Heart left ventricle (tissue), 13 donors: ENCODE results near the gene CREBBP.

Experiments used
- POLR2A ChIP-seq, 2 donors: fragments of 450-650 bp; IDR thresholded peaks; one replicate each; pipeline ENCODE4 v1.6.1; 2017; ENCODE audit warnings: antibody characterized with exemption in 2 of 2, mild to moderate bottlenecking in 2 of 2, moderate library complexity in 2 of 2
- TF ChIP-seq, protein P1 (sequence below), 12 donors: fragments of 200-600 bp; sonication (generic) in 4 of 12; IDR thresholded peaks; one replicate each; pipeline versions ENCODE4 v1.5.0 to v1.8.0; 2018 to 2022; ENCODE audit warnings: antibody characterized with exemption in 12 of 12, mild to moderate bottlenecking in 5 of 12
- donor health status: ischemic (EF 13 %, LVEDD 7.1; RV severe dilation, severe dysfunction).
- donor health status: DM: no; HTN: yes; CAD: no.
- donor health status: DM: no; HTN: no; CAD: no.
- donor health status: ischemic (EF 25% LVEDD 6.9; RV normal size, moderate dysfunction).
- donor health status: ischemic (EF 25% LVEDD 5.7; RV mildly dilated, moderate dysfunction).
- donor health status: ischemic (EF 35%, LVEDD 5.7; RV mildly dilated, moderate dysfunction).
- donor health status: nonischemic (EF 11% LVEDD 7.7; RV severe dilation, severe dysfunction).
- donor health status: DM: yes; HTN: yes; CAD: no.
- donor health status: PGD.
- donor health status: ischemic (EF 29% LVEDD 5.4; RV normal size, mild dysfunction).
- donor health status: nonischemic (EF 23%, LVEDD 6.1; RV moderate dilation, normal function).

- TF ChIP-seq, protein P1, sequence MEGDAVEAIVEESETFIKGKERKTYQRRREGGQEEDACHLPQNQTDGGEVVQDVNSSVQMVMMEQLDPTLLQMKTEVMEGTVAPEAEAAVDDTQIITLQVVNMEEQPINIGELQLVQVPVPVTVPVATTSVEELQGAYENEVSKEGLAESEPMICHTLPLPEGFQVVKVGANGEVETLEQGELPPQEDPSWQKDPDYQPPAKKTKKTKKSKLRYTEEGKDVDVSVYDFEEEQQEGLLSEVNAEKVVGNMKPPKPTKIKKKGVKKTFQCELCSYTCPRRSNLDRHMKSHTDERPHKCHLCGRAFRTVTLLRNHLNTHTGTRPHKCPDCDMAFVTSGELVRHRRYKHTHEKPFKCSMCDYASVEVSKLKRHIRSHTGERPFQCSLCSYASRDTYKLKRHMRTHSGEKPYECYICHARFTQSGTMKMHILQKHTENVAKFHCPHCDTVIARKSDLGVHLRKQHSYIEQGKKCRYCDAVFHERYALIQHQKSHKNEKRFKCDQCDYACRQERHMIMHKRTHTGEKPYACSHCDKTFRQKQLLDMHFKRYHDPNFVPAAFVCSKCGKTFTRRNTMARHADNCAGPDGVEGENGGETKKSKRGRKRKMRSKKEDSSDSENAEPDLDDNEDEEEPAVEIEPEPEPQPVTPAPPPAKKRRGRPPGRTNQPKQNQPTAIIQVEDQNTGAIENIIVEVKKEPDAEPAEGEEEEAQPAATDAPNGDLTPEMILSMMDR (IDR thresholded peaks at IDR 0.05): no peak
- TF ChIP-seq POLR2A (IDR thresholded peaks at IDR 0.05): no peak
Observed at GRCh38 chr16:3849751-3850543, 30.6 kb downstream of the CREBBP start.
